ENCODE results near the gene ATAD3C.
A peak's percentile ranks its signal among the peaks of the same experiment; 100 is the strongest.
"Not testable (repeated sequence)": the region's sequence is repeated elsewhere in the genome, so short reads cannot be mapped to it uniquely, and the experiment has no call there.

ATAD3C gene

GRCh38 chr1:1427820-1428148 lies 21.7 kb upstream of the ATAD3C start:
- ChIA-PET CTCF (no interaction called here), POLR2A (no interaction called here)
- TF ChIP-seq GLIS1 (tag by site-specific recombination; IDR thresholded peaks at IDR 0.05), result 0 out of 2 replicates have a peak, but pooled peaks have one; percentile 21
- no peak for TF ChIP-seq ZNF23 (tag by site-specific recombination; IDR thresholded peaks at IDR 0.05; ENCODE audit: borderline replicate concordance)
- TF ChIP-seq ZNF837 (tag by site-specific recombination; IDR thresholded peaks at IDR 0.05), result no peak
- no peak for TF ChIP-seq ZNF658 (tag by site-specific recombination; IDR thresholded peaks at IDR 0.05)
- TF ChIP-seq ZNF121 (tag by site-specific recombination; IDR thresholded peaks at IDR 0.05), result no peak
- TF ChIP-seq ZBTB26 (tag by site-specific recombination; optimal IDR thresholded peaks at IDR 0.05), result peak; percentile 16
- no peak for TF ChIP-seq ZNF155 (tag by site-specific recombination; IDR thresholded peaks at IDR 0.05)
- no peak for TF ChIP-seq ZNF624 (tag by site-specific recombination; IDR thresholded peaks at IDR 0.05)
- no peak for TF ChIP-seq ZNF211 (tag by site-specific recombination; IDR thresholded peaks at IDR 0.05; ENCODE audit: low read depth)
- no peak for TF ChIP-seq ZSCAN30 (tag by site-specific recombination; IDR thresholded peaks at IDR 0.05)
- no peak for TF ChIP-seq ZNF324 (tag by site-specific recombination; IDR thresholded peaks at IDR 0.05)
- no peak for TF ChIP-seq ZNF626 (tag by site-specific recombination; IDR thresholded peaks at IDR 0.05)
- no peak for TF ChIP-seq ZNF561 (tag by site-specific recombination; IDR thresholded peaks at IDR 0.05; ENCODE audit: borderline replicate concordance)
- Histone ChIP-seq H3K4me1 (ENCODE audit: control insufficient read depth, insufficient read depth, low read length) (no peaks in the 10 kb centered on the region), H3K36me3 (ENCODE audit: control insufficient read depth in 2 of 2, insufficient read depth in 1 of 2, low read length in 2 of 2) (no peaks in the 10 kb centered on the region), H3K9me3 (ENCODE audit: control insufficient read depth, insufficient read depth, low read depth, low read length) (no peaks in the 10 kb centered on the region), H3K4me3 (ENCODE audit: low read depth, low read length) (peak overlapping the region; percentile 26), H3K27ac (ENCODE audit: extremely low read depth, low read depth, low read length) (no peak overlapping the region; the same call in 1 of the 2 replicates)

GRCh38 chr1:1428174-1428573 lies 21.3 kb upstream of the ATAD3C start:
- Histone ChIP-seq H3K36me3 (ENCODE audit: control insufficient read depth in 2 of 2, insufficient read depth in 1 of 2, low read length in 2 of 2) (no peaks in the 10 kb centered on the region), H3K4me1 (ENCODE audit: control insufficient read depth, insufficient read depth, low read length) (no peaks in the 10 kb centered on the region), H3K9me3 (ENCODE audit: control insufficient read depth, insufficient read depth, low read depth, low read length) (no peaks in the 10 kb centered on the region), H3K27ac (ENCODE audit: extremely low read depth, low read depth, low read length) (no peak overlapping the region), H3K4me3 (ENCODE audit: low read depth, low read length) (no peak overlapping the region)
- TF ChIP-seq ZNF777 (tag by site-specific recombination; IDR thresholded peaks at IDR 0.05; ENCODE audit: borderline replicate concordance), result no peak
- TF ChIP-seq ZNF169 (tag by site-specific recombination; IDR thresholded peaks at IDR 0.05), result no peak
- TF ChIP-seq ZNF391 (tag by site-specific recombination; IDR thresholded peaks at IDR 0.05; ENCODE audit: borderline replicate concordance, low read depth), result no peak
- 0 out of 2 replicates have a peak, but pooled peaks have one; percentile 25 for TF ChIP-seq ZBTB6 (tag by site-specific recombination; IDR thresholded peaks at IDR 0.05)
- no peak for TF ChIP-seq KLF7 (tag by site-specific recombination; IDR thresholded peaks at IDR 0.05; ENCODE audit: borderline replicate concordance)
- ChIA-PET POLR2A (no interaction called here), CTCF (interaction anchor here (1.8 kb wide), 1 partner anchor 13 kb away, joined by 5 read pairs; no protein-coding TSS in a partner anchor)

GRCh38 chr1:1428967-1429366 lies 20.5 kb upstream of the ATAD3C start:
- peak; percentile 91 for TF ChIP-seq ZNF362 (tag by site-specific recombination; IDR thresholded peaks at IDR 0.05)
- POLR2A ChIA-PET; H3K27ac ChIP-seq (ENCODE audit: extremely low read depth, low read depth, low read length); H3K36me3 ChIP-seq (ENCODE audit: control insufficient read depth in 2 of 2, insufficient read depth in 1 of 2, low read length in 2 of 2); H3K4me1 ChIP-seq (ENCODE audit: control insufficient read depth, insufficient read depth, low read length); H3K4me3 ChIP-seq (ENCODE audit: low read depth, low read length); H3K9me3 ChIP-seq (ENCODE audit: control insufficient read depth, insufficient read depth, low read depth, low read length): not testable (repeated sequence)
- CTCF ChIA-PET, result interaction anchor here (0.7 to 1.8 kb wide), 4 partner anchors 12 to 627 kb away, joined by 3 to 5 read pairs (median 4); partner anchors contain the start of gene CCNL2

Measured in HEK293 (cell line).